ENCODE measurements around the gene PIGZ. TPM values are rescaled to one million over a fixed set of nuclear protein-coding genes. Genes with fewer than 3 reads are reported as not detected.

The PIGZ gene
- total RNA-seq, 2 donors from 2014 or later, result 4.7 to 11.3 TPM

Other genes with a start within 250 kb of the PIGZ start
- gene PAK2, start 229.0 kb downstream of the PIGZ start, total RNA-seq, result 10 to 100 TPM; 37.4 to 48.3 TPM
- gene SENP5, start 100.9 kb downstream of the PIGZ start, total RNA-seq, result 10 to 100 TPM; 28.3 to 62.9 TPM
- 10 to 100 TPM; 35.4 to 38.2 TPM for gene NCBP2, start 26.3 kb downstream of the PIGZ start, total RNA-seq
- 1 to 10 TPM; 6.9 to 9.0 TPM for gene MELTF, start 61.0 kb upstream of the PIGZ start, total RNA-seq